ENCODE results near the gene ADCY5. TPM values are rescaled to one million over a fixed set of nuclear protein-coding genes. Genes with fewer than 3 reads are reported as not detected.

ADCY5 gene
- total and polyA plus RNA-seq, 2 donors from 2014 or later, result 7.1 to 33.6 TPM

- DNase-seq (peak in 1 of 5 donors; percentile 8), FAIRE-seq (no peak)
- no peak overlapping the region for H3K27ac ChIP-seq (ENCODE audit: low read depth in 2 of 2, low read length in 2 of 2)
- peaks cover 0 to 7% (median 3%) of the 10 kb centered on the region in 3 donors for H3K36me3 ChIP-seq (ENCODE audit: control insufficient read depth in 2 of 3, insufficient read depth in 3 of 3, low read length in 3 of 3)
- H3K4me3 ChIP-seq (ENCODE audit: low read length in 3 of 3), result no peak overlapping the region
- no peaks in the 10 kb centered on the region for H3K27me3 ChIP-seq (ENCODE audit: control insufficient read depth, insufficient read depth, low read length)
- no peak for TF ChIP-seq CTCF (IDR thresholded peaks at IDR 0.05; ENCODE audit: borderline replicate concordance, extremely low read depth, insufficient read depth)
- H3K9ac ChIP-seq (ENCODE audit: low read length in 3 of 3), result no peak overlapping the region
- no peaks in the 10 kb centered on the region for H3K4me1 ChIP-seq (ENCODE audit: control insufficient read depth in 2 of 3, insufficient read depth in 2 of 3, low read depth in 1 of 3, low read length in 3 of 3)
- intact Hi-C loops (cut with DNase I), result no loop called here
- no peaks in the 10 kb centered on the region for H3K9me3 ChIP-seq (ENCODE audit: control insufficient read depth in 2 of 3, insufficient read depth in 1 of 3, low read length in 3 of 3)
Measured at GRCh38 chr3:123295171-123295900, 153.6 kb downstream of the ADCY5 start.

GRCh38 chr3:123294296-123294938 lies 154.5 kb downstream of the ADCY5 start:
- no peak for TF ChIP-seq CTCF (IDR thresholded peaks at IDR 0.05; ENCODE audit: borderline replicate concordance, extremely low read depth, insufficient read depth)
- Histone ChIP-seq H3K27me3 (ENCODE audit: control insufficient read depth, insufficient read depth, low read length) (no peaks in the 10 kb centered on the region), H3K4me1 (ENCODE audit: control insufficient read depth in 2 of 3, insufficient read depth in 2 of 3, low read depth in 1 of 3, low read length in 3 of 3) (no peaks in the 10 kb centered on the region), H3K36me3 (ENCODE audit: control insufficient read depth in 2 of 3, insufficient read depth in 3 of 3, low read length in 3 of 3) (peaks cover 0 to 13% (median 0%) of the 10 kb centered on the region in 3 donors), H3K9ac (ENCODE audit: low read length in 3 of 3) (no peak overlapping the region), H3K27ac (ENCODE audit: low read depth in 2 of 2, low read length in 2 of 2) (no peak overlapping the region), H3K4me3 (ENCODE audit: low read length in 3 of 3) (no peak overlapping the region), H3K9me3 (ENCODE audit: control insufficient read depth in 2 of 3, insufficient read depth in 1 of 3, low read length in 3 of 3) (no peaks in the 10 kb centered on the region)
- intact Hi-C loops (cut with DNase I), result no loop called here
- FAIRE-seq, result no peak
- DNase-seq, result no peak

DNA sequence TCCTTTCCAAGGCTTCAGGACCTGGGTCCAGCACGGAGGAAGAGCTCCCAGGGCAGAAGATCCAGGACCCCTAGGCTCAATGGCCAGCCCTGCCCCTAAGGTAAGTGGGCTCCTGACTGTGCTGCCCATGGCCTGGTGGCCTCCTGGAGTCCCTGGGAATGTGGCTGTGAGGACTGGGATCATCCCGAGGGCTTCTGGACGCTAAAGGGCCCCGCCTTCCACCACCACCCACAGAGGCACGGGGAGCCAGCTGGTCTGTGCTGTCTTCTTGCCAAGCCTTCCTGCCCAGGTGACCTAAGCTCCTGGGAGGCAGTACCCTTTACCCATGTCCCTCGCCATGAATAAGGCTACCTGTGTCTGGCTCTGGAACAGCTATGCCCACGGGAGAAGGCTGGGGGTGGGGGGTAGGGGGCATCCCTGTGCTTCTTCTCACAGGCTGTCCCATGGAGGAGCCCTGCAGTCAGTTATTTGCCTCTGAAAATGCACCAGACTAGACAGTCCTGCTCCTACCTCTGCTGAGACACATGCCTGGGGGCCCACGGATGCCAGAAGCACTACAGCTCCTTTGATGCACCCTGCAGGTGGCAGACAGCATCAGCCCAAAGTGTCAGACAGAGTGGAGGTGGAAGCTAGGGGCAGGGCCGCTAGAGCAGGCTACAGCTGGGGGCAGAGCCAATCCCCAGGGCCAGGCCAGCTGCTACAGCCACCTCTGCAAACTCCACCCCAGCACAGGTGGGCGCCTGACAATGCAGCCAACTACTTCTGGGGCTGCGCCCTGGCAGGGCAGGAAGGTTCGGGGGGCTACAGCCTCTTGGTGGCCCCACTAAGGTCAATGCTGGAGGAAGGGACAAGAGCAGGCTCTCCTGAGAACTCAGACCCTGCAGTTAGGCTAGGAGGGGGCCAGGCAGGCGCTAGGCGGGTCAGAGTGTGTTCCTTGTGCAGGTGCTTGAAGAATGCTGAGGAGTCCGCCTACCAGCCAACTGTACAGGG lies 156.3 kb downstream of the ADCY5 start:
- intact Hi-C loops (cut with DNase I), result no loop called here
- no peaks in the 10 kb centered on the region for H3K4me1 ChIP-seq (ENCODE audit: control insufficient read depth in 2 of 3, insufficient read depth in 2 of 3, low read depth in 1 of 3, low read length in 3 of 3)

More for the DNA sequence above, 156.3 kb downstream of the ADCY5 start:
- no peak overlapping the region for H3K27ac ChIP-seq (ENCODE audit: low read depth in 2 of 2, low read length in 2 of 2)
- peak in 1 of 5 donors; percentile 19 for DNase-seq
- peaks cover 0 to 13% (median 0%) of the 10 kb centered on the region in 3 donors for H3K36me3 ChIP-seq (ENCODE audit: control insufficient read depth in 2 of 3, insufficient read depth in 3 of 3, low read length in 3 of 3)
- H3K9me3 ChIP-seq (ENCODE audit: control insufficient read depth in 2 of 3, insufficient read depth in 1 of 3, low read length in 3 of 3), result no peaks in the 10 kb centered on the region
- TF ChIP-seq CTCF (IDR thresholded peaks at IDR 0.05; ENCODE audit: borderline replicate concordance, extremely low read depth, insufficient read depth), result no peak
- H3K4me3 ChIP-seq (ENCODE audit: low read length in 3 of 3), result no peak overlapping the region
- no peak overlapping the region for H3K9ac ChIP-seq (ENCODE audit: low read length in 3 of 3)
- no peaks in the 10 kb centered on the region for H3K27me3 ChIP-seq (ENCODE audit: control insufficient read depth, insufficient read depth, low read length)
- FAIRE-seq, result no peak
